Renal cortex interstitium (tissue), 11 donors: ENCODE measurements around the gene AKR1C2. TPM values are rescaled to one million over a fixed set of nuclear protein-coding genes. Genes with fewer than 3 reads are reported as not detected.
"Not testable (repeated sequence)": the region's sequence is repeated elsewhere in the genome, so short reads cannot be mapped to it uniquely, and the experiment has no call there.

Source experiments
- DNase-seq, 11 donors: peaks; one replicate each; pipeline ENCODE4 v3.0.0-alpha.2; 2013; ENCODE audit warnings: low read depth in 9 of 11, low spot score in 4 of 11; ENCODE audit errors: extremely low read depth in 1 of 11
- polyA plus RNA-seq, 3 donors: library from polyadenylated mRNA; unstranded; fragments of 120-200 nt; gene quantifications; one replicate each; pipeline ENCODE4 v1.2.1, GENCODE V29; 2013; ENCODE audit not compliant: insufficient read length in 3 of 3

The AKR1C2 gene
- polyA plus RNA-seq, 3 donors, result 4.7 to 10.3 (median 7.5) TPM

GRCh38 chr10:4972369-4973142 is 31.1 kb downstream of the AKR1C2 start:
- not testable (repeated sequence) for DNase-seq

GRCh38 chr10:4970362-4970761 is 33.3 kb downstream of the AKR1C2 start:
- DNase-seq, result not testable (repeated sequence)

GRCh38 chr10:4969289-4969688 is 34.4 kb downstream of the AKR1C2 start:
- not testable (repeated sequence) for DNase-seq

- not testable (repeated sequence) for DNase-seq
These were observed 36.5 kb downstream of the AKR1C2 start for GRCh38 chr10:4967189-4967588.

- not testable (repeated sequence) for DNase-seq
These were observed 37.9 kb downstream of the AKR1C2 start for GRCh38 chr10:4965763-4966162.

GRCh38 chr10:4963815-4964154 is 39.9 kb downstream of the AKR1C2 start:
- DNase-seq, result not testable (repeated sequence)

GRCh38 chr10:4962876-4963814 is 40.5 kb downstream of the AKR1C2 start, which contains the start of gene AKR1C1:
AKR1C1 (plus strand) TSS chr10:4963415; CDS start chr10:4963445, 30 bp downstream.
- not testable (repeated sequence) for DNase-seq

GRCh38 chr10:4962308-4962707 is 41.3 kb downstream of the AKR1C2 start:
- DNase-seq, result not testable (repeated sequence)

- DNase-seq, result not testable (repeated sequence)
These were observed 42.1 kb downstream of the AKR1C2 start for GRCh38 chr10:4961558-4961957.

- DNase-seq, result not testable (repeated sequence)
These were observed 46.6 kb downstream of the AKR1C2 start for GRCh38 chr10:4956955-4957645.

- DNase-seq, result not testable (repeated sequence)
These were observed 47.6 kb downstream of the AKR1C2 start for GRCh38 chr10:4956088-4956487.

- no peak for DNase-seq
These were observed 50.3 kb downstream of the AKR1C2 start for GRCh38 chr10:4953405-4953804.

GRCh38 chr10:4951512-4952162 is 52.0 kb downstream of the AKR1C2 start:
- DNase-seq, result not testable (repeated sequence)

- peak in 1 of 11 donors; percentile 17 for DNase-seq
These were observed 55.7 kb downstream of the AKR1C2 start for GRCh38 chr10:4947635-4948596.

- DNase-seq, result no peak
These were observed 56.5 kb downstream of the AKR1C2 start for GRCh38 chr10:4947039-4947634.

- no peak for DNase-seq
These were observed 57.6 kb downstream of the AKR1C2 start for GRCh38 chr10:4945766-4946717.
